Transverse colon (tissue), 3 donors: Measurements from ENCODE around the gene FAM228B.

ENCODE experiments used
- EP300 ChIP-seq: sonication (generic); formaldehyde crosslinking; IDR thresholded peaks from one replicate; pipeline ENCODE4 v1.6.1; 2017; ENCODE audit warnings: antibody characterized with exemption, low read depth
- TF ChIP-seq, protein P1 (sequence below), 5 experiments: fragments of 200-600 bp in 3 of 5; fragments of 450-650 bp in 2 of 5; sonication (generic) in 3 of 5; IDR thresholded peaks; 1 replicate in 2 of 5; 2 replicates in 3 of 5; pipeline ENCODE4 v1.5.1; 2016 to 2017; ENCODE audit warnings: antibody characterized with exemption in 5 of 5, inconsistent platforms in 3 of 5, mild to moderate bottlenecking in 2 of 5, moderate library complexity in 1 of 5

DNA sequence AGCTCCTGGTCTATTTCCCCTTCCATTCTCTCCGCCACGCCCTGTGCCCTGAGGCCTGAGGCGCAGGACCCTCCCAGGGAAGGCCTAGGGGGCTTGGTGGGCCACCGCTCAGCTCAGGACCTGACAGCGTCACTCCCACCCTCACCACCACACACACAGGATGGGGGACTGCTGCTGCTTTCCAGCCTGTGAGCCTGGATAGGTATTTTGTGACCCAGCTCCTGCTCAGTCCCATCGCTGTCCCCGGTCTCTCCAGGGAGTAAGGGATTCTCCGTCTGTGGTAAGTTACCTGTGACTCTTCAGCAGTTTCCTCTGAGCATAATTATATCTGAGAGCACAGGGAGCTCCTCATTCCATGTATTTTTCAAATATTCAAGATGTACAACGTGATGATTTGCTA is 67.9 kb downstream of the FAM228B start:
- TF ChIP-seq, protein P1, sequence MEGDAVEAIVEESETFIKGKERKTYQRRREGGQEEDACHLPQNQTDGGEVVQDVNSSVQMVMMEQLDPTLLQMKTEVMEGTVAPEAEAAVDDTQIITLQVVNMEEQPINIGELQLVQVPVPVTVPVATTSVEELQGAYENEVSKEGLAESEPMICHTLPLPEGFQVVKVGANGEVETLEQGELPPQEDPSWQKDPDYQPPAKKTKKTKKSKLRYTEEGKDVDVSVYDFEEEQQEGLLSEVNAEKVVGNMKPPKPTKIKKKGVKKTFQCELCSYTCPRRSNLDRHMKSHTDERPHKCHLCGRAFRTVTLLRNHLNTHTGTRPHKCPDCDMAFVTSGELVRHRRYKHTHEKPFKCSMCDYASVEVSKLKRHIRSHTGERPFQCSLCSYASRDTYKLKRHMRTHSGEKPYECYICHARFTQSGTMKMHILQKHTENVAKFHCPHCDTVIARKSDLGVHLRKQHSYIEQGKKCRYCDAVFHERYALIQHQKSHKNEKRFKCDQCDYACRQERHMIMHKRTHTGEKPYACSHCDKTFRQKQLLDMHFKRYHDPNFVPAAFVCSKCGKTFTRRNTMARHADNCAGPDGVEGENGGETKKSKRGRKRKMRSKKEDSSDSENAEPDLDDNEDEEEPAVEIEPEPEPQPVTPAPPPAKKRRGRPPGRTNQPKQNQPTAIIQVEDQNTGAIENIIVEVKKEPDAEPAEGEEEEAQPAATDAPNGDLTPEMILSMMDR (IDR thresholded peaks at IDR 0.05), result no peak
- TF ChIP-seq EP300, result no peak
